Adipocyte (in vitro differentiated cells): ENCODE measurements around the gene PSMD1.
"Not testable (repeated sequence)": the region's sequence is repeated elsewhere in the genome, so short reads cannot be mapped to it uniquely, and the experiment has no call there.

Experiments
- DNase-seq: peaks from one replicate; pipeline ENCODE4 v3.0.0-alpha.2; 2015; ENCODE audit warnings: low read depth
- H3K27me3 ChIP-seq: replicated peaks from 2 replicates; pipeline ENCODE4 v1.7.0; 2013; ENCODE audit warnings: mild to moderate bottlenecking, low read length, moderate library complexity; ENCODE audit not compliant: control insufficient read depth, insufficient read depth
- H3K36me3 ChIP-seq: 2 replicates; pipeline ENCODE4 v1.7.0; 2013; ENCODE audit warnings: low read length, mild to moderate bottlenecking, moderate library complexity; ENCODE audit not compliant: control insufficient read depth, insufficient read depth, severe bottlenecking
- H3K4me1 ChIP-seq: 2 replicates; pipeline ENCODE4 v1.7.0; 2013; ENCODE audit warnings: mild to moderate bottlenecking, low read length, moderate library complexity; ENCODE audit not compliant: control insufficient read depth, insufficient read depth
- H3K4me3 ChIP-seq: 2 replicates; pipeline ENCODE4 v1.7.0; 2013; ENCODE audit warnings: mild to moderate bottlenecking, low read length, moderate library complexity
- H3K9ac ChIP-seq: 2 replicates; pipeline ENCODE4 v1.7.0; 2013; ENCODE audit warnings: mild to moderate bottlenecking, low read length, moderate library complexity
- H3K9me3 ChIP-seq: 2 replicates; pipeline ENCODE4 v1.7.0; 2013; ENCODE audit warnings: mild to moderate bottlenecking, low read length, moderate library complexity; ENCODE audit not compliant: control insufficient read depth

Gene PSMD1

GRCh38 chr2:231134910-231135655 lies 78.4 kb downstream of the PSMD1 start:
- no peak overlapping the region for H3K4me3 ChIP-seq
- no peaks in the 10 kb centered on the region for H3K9me3 ChIP-seq
- peaks cover 12% of the 10 kb centered on the region for H3K36me3 ChIP-seq
- peaks cover 54% of the 10 kb centered on the region for H3K4me1 ChIP-seq
- H3K9ac ChIP-seq = no peak overlapping the region
- no peaks in the 10 kb centered on the region for H3K27me3 ChIP-seq
- DNase-seq = no peak

- H3K4me1 ChIP-seq = peaks cover 25% of the 10 kb centered on the region
- DNase-seq = no peak
- H3K36me3 ChIP-seq = peaks cover 12% of the 10 kb centered on the region
- H3K4me3 ChIP-seq = no peak overlapping the region
- H3K9ac ChIP-seq = no peak overlapping the region
- H3K9me3 ChIP-seq = no peaks in the 10 kb centered on the region
- no peaks in the 10 kb centered on the region for H3K27me3 ChIP-seq
These were observed 82.0 kb downstream of the PSMD1 start for GRCh38 chr2:231138699-231139098.

GRCh38 chr2:231139796-231140195 lies 83.1 kb downstream of the PSMD1 start:
- no peaks in the 10 kb centered on the region for H3K9me3 ChIP-seq
- no peak overlapping the region for H3K9ac ChIP-seq
- H3K27me3 ChIP-seq = no peaks in the 10 kb centered on the region

GRCh38 chr2:231140808-231141207 lies 84.1 kb downstream of the PSMD1 start:
- not testable (repeated sequence) for H3K9ac ChIP-seq, H3K4me1 ChIP-seq, H3K27me3 ChIP-seq, H3K4me3 ChIP-seq, H3K9me3 ChIP-seq, DNase-seq
- H3K36me3 ChIP-seq = peaks cover 21% of the 10 kb centered on the region

More at GRCh38 chr2:231139796-231140195, 83.1 kb downstream of the PSMD1 start:
- H3K4me1 ChIP-seq = peaks cover 14% of the 10 kb centered on the region
- H3K36me3 ChIP-seq = peaks cover 16% of the 10 kb centered on the region
- no peak for DNase-seq
- no peak overlapping the region for H3K4me3 ChIP-seq

GRCh38 chr2:231144896-231145295 lies 88.2 kb downstream of the PSMD1 start:
- Histone ChIP-seq H3K9me3 (no peaks in the 10 kb centered on the region), H3K27me3 (no peaks in the 10 kb centered on the region), H3K4me1 (peaks cover 16% of the 10 kb centered on the region), H3K4me3 (no peak overlapping the region), H3K36me3 (peaks cover 44% of the 10 kb centered on the region), H3K9ac (no peak overlapping the region)
- DNase-seq = no peak

- Histone ChIP-seq H3K27me3 (no peaks in the 10 kb centered on the region), H3K4me1 (peaks cover 16% of the 10 kb centered on the region), H3K9me3 (no peaks in the 10 kb centered on the region), H3K9ac (no peak overlapping the region), H3K4me3 (no peak overlapping the region), H3K36me3 (peaks cover 47% of the 10 kb centered on the region)
- DNase-seq = peak; percentile 46
These were observed 90.0 kb downstream of the PSMD1 start for GRCh38 chr2:231146665-231147064.

- peak; percentile 74 for DNase-seq
- H3K4me3 ChIP-seq = no peak overlapping the region
- H3K9me3 ChIP-seq = no peaks in the 10 kb centered on the region
- H3K36me3 ChIP-seq = peaks cover 67% of the 10 kb centered on the region
- H3K9ac ChIP-seq = no peak overlapping the region
- H3K4me1 ChIP-seq = peaks cover 14% of the 10 kb centered on the region
- no peaks in the 10 kb centered on the region for H3K27me3 ChIP-seq
These were observed 96.3 kb downstream of the PSMD1 start for GRCh38 chr2:231152800-231153557.

GRCh38 chr2:231159306-231159705 lies 102.6 kb downstream of the PSMD1 start:
- Histone ChIP-seq H3K4me1 (peaks cover 49% of the 10 kb centered on the region), H3K4me3 (no peak overlapping the region), H3K36me3 (peaks cover 51% of the 10 kb centered on the region), H3K9me3 (no peaks in the 10 kb centered on the region), H3K27me3 (no peaks in the 10 kb centered on the region), H3K9ac (peak overlapping the region; percentile 1)
- DNase-seq = peak; percentile 30

GRCh38 chr2:231160701-231161100 lies 104.0 kb downstream of the PSMD1 start:
- H3K4me3 ChIP-seq = no peak overlapping the region
- peak; percentile 36 for DNase-seq
- peaks cover 53% of the 10 kb centered on the region for H3K36me3 ChIP-seq
- no peaks in the 10 kb centered on the region for H3K27me3 ChIP-seq
- H3K9me3 ChIP-seq = no peaks in the 10 kb centered on the region
- peak overlapping the region; percentile 80 for H3K9ac ChIP-seq
- peaks cover 49% of the 10 kb centered on the region for H3K4me1 ChIP-seq

GRCh38 chr2:231161252-231161839 lies 104.7 kb downstream of the PSMD1 start:
- DNase-seq = peak; percentile 25
- Histone ChIP-seq H3K27me3 (no peaks in the 10 kb centered on the region), H3K36me3 (peaks cover 53% of the 10 kb centered on the region), H3K9ac (peak overlapping the region; percentile 80), H3K4me1 (peaks cover 49% of the 10 kb centered on the region), H3K9me3 (no peaks in the 10 kb centered on the region), H3K4me3 (peak overlapping the region; percentile 30)

- H3K4me1 ChIP-seq = peaks cover 49% of the 10 kb centered on the region
- H3K27me3 ChIP-seq = no peaks in the 10 kb centered on the region
- peak overlapping the region; percentile 51 for H3K4me3 ChIP-seq
- peak; percentile 94 for DNase-seq
- H3K36me3 ChIP-seq = peaks cover 53% of the 10 kb centered on the region
- peak overlapping the region; percentile 81 for H3K9ac ChIP-seq
- H3K9me3 ChIP-seq = no peaks in the 10 kb centered on the region
These were observed 105.2 kb downstream of the PSMD1 start for GRCh38 chr2:231161877-231162329.
